HG02588 (cell line): ENCODE measurements around the gene CAMK1D.
A peak's percentile ranks its signal among the peaks of the same experiment; 100 is the strongest.
"Not testable (repeated sequence)": the region's sequence is repeated elsewhere in the genome, so short reads cannot be mapped to it uniquely, and the experiment has no call there.

Experiments used
- ATAC-seq: cut with Tn5 transposase; IDR thresholded peaks from one replicate; pipeline ENCODE4 v1.9.1; 2021; ENCODE audit warnings: mild to moderate bottlenecking, moderate library complexity; ENCODE audit not compliant: unreplicated experiment

The CAMK1D gene

GRCh38 chr10:12340371-12340770, 9.0 kb upstream of the CAMK1D start:
- ATAC-seq, result no peak

GRCh38 chr10:12340937-12341336, 8.4 kb upstream of the CAMK1D start:
- ATAC-seq, result no peak

GRCh38 chr10:12341526-12341925, 7.8 kb upstream of the CAMK1D start:
- ATAC-seq, result no peak

GRCh38 chr10:12344375-12345110, 4.8 kb upstream of the CAMK1D start:
- ATAC-seq, result no peak

GRCh38 chr10:12346707-12347106, 2.6 kb upstream of the CAMK1D start:
- no peak for ATAC-seq

GRCh38 chr10:12348294-12348869, 965 bp upstream of the CAMK1D start:
- ATAC-seq, result no peak

- no peak for ATAC-seq
Measured at GRCh38 chr10:12349629-12350166, 351 bp downstream of the CAMK1D start.

- peak; percentile 34 for ATAC-seq
Measured at GRCh38 chr10:12350167-12350872, 973 bp downstream of the CAMK1D start.

- ATAC-seq, result no peak
Measured at GRCh38 chr10:12350925-12351324, 1.6 kb downstream of the CAMK1D start.

GRCh38 chr10:12351447-12351846, 2.1 kb downstream of the CAMK1D start:
- ATAC-seq, result no peak

GRCh38 chr10:12351889-12352288, 2.5 kb downstream of the CAMK1D start:
- ATAC-seq, result no peak

GRCh38 chr10:12353399-12354242, 4.3 kb downstream of the CAMK1D start:
- no peak for ATAC-seq

- not testable (repeated sequence) for ATAC-seq
Measured at GRCh38 chr10:12354696-12355095, 5.3 kb downstream of the CAMK1D start.

GRCh38 chr10:12355384-12355783, 6.0 kb downstream of the CAMK1D start:
- no peak for ATAC-seq

- ATAC-seq, result no peak
Measured at GRCh38 chr10:12357525-12358151, 8.3 kb downstream of the CAMK1D start.

GRCh38 chr10:12358863-12359564, 9.7 kb downstream of the CAMK1D start:
- no peak for ATAC-seq

GRCh38 chr10:12360461-12360860, 11.1 kb downstream of the CAMK1D start:
- ATAC-seq, result no peak

- not testable (repeated sequence) for ATAC-seq
Measured at GRCh38 chr10:12361115-12361514, 11.8 kb downstream of the CAMK1D start.

GRCh38 chr10:12364559-12364958, 15.2 kb downstream of the CAMK1D start:
- ATAC-seq, result no peak

- no peak for ATAC-seq
Measured at GRCh38 chr10:12367272-12367671, 17.9 kb downstream of the CAMK1D start.
